ENCODE results near the gene ASPRV1.

DNA sequence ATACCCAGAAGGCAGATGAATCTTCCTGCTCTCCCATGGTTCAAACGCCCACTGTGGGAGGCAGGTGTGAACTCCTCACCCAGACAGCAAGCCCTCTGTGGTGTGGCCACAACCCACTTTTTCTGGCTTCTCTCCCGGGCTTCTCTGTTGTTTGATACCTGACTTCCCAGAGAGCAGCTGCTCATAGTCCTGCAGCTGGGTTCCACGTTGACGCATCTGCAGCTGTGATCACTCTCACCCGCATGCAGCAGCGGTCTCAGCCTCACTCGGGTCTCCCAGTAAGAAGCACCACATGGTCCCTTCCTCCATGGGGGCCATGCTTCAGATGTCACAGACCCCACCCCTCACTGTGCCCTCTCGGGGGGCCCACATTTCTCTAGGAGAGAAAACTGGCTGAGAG, 3.5 kb downstream of the ASPRV1 start:
- no peak for TF ChIP-seq POLR2A (IDR thresholded peaks at IDR 0.05)
- TF ChIP-seq, protein P1, sequence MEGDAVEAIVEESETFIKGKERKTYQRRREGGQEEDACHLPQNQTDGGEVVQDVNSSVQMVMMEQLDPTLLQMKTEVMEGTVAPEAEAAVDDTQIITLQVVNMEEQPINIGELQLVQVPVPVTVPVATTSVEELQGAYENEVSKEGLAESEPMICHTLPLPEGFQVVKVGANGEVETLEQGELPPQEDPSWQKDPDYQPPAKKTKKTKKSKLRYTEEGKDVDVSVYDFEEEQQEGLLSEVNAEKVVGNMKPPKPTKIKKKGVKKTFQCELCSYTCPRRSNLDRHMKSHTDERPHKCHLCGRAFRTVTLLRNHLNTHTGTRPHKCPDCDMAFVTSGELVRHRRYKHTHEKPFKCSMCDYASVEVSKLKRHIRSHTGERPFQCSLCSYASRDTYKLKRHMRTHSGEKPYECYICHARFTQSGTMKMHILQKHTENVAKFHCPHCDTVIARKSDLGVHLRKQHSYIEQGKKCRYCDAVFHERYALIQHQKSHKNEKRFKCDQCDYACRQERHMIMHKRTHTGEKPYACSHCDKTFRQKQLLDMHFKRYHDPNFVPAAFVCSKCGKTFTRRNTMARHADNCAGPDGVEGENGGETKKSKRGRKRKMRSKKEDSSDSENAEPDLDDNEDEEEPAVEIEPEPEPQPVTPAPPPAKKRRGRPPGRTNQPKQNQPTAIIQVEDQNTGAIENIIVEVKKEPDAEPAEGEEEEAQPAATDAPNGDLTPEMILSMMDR (IDR thresholded peaks at IDR 0.05) = no peak

All from testis (tissue), 2 donors.